HEK293T (cell line): Measurements from ENCODE around the gene CHD3.

Experiments used
- ARNT ChIP-seq: fragments of 450-650 bp; IDR thresholded peaks from 2 replicates; pipeline ENCODE4 v1.6.1; 2017; ENCODE audit warnings: mild to moderate bottlenecking
- BHLHE40 ChIP-seq: fragments of 450-650 bp; IDR thresholded peaks from 2 replicates; pipeline ENCODE4 v1.6.1; 2016; ENCODE audit warnings: mild to moderate bottlenecking, moderate library complexity, borderline replicate concordance
- FOXA1 ChIP-seq: fragments of 450-650 bp; IDR thresholded peaks from 2 replicates; pipeline ENCODE4 v1.6.1; 2016; ENCODE audit warnings: mild to moderate bottlenecking
- NFRKB ChIP-seq: fragments of 450-650 bp; IDR thresholded peaks from 2 replicates; pipeline ENCODE4 v1.6.1; 2016; ENCODE audit warnings: mild to moderate bottlenecking, moderate library complexity
- SP1 ChIP-seq: fragments of 450-650 bp; IDR thresholded peaks from 2 replicates; pipeline ENCODE4 v1.6.1; 2017
- SUZ12 ChIP-seq: fragments of 450-650 bp; IDR thresholded peaks from 2 replicates; pipeline ENCODE4 v1.6.1; 2016; ENCODE audit warnings: mild to moderate bottlenecking
- TARDBP ChIP-seq: fragments of 450-650 bp; IDR thresholded peaks from 2 replicates; pipeline ENCODE4 v1.6.1; 2016

- no peak for TF ChIP-seq SUZ12
- TF ChIP-seq ARNT = no peak
- no peak for TF ChIP-seq NFRKB
- no peak for TF ChIP-seq BHLHE40
- TF ChIP-seq SP1 = no peak; the same call in 1 of the 2 replicates
- no peak for TF ChIP-seq FOXA1
- no peak for TF ChIP-seq TARDBP
Observed at GRCh38 chr17:7856811-7857712, 31.5 kb upstream of the CHD3 start, which contains the start of gene NAA38.
